Inflammatory macrophage treated with lipopolysaccharide for 4 hours (primary cell): ENCODE data around the gene ATP8B1.
"Not testable (repeated sequence)": the region's sequence is repeated elsewhere in the genome, so short reads cannot be mapped to it uniquely, and the experiment has no call there.

Source experiments
- DNase-seq: peaks from one replicate; pipeline ENCODE4 v3.0.0-alpha.2; 2020

ATP8B1 gene

DNA sequence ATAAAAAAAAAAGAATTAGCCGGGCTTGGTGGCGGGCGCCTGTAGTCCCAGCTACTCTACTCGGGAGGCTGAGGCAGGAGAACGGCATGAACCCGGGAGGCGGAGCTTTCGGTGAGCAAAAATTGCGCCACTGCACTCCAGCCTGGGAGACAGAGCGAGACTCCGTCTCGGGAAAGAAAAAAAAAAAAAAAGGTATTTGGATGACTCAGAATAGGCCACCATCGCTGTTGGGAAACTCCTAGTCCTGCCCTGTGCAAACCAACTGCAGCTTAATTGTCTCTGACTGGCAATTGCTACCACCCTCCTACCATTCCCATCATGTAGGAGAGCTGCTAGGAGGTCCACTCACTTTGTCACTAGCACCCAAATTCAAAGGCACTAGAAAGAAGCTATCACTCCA is 43.5 kb downstream of the ATP8B1 start:
- DNase-seq, result no peak

DNA sequence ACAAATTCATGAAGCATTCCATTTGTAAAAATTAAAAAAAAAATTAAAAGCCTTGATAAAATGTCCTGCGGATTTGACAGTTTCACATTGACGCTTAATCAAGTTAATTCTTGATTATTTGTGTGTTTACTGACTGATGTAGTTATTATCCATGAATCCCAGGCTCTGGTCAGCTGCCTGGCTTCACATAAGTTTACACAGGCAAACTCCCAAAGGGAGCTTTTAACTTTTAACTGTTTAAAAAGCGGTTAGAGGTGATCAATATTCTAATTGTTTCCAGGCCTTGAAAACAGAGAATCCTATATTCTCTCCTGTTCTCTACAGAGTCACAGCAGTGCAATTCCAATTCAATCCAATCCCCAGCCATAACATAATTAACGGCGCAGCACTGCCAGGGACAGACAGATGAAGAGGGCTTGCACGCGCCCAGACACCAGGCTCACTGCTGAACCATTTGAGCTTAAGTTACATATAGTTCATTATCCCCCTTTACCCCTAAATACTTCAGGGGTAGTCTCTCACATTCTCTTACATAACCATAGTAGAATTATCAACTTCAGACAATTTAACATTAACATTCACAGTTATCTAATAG is 47.5 kb downstream of the ATP8B1 start:
- DNase-seq, result no peak

DNA sequence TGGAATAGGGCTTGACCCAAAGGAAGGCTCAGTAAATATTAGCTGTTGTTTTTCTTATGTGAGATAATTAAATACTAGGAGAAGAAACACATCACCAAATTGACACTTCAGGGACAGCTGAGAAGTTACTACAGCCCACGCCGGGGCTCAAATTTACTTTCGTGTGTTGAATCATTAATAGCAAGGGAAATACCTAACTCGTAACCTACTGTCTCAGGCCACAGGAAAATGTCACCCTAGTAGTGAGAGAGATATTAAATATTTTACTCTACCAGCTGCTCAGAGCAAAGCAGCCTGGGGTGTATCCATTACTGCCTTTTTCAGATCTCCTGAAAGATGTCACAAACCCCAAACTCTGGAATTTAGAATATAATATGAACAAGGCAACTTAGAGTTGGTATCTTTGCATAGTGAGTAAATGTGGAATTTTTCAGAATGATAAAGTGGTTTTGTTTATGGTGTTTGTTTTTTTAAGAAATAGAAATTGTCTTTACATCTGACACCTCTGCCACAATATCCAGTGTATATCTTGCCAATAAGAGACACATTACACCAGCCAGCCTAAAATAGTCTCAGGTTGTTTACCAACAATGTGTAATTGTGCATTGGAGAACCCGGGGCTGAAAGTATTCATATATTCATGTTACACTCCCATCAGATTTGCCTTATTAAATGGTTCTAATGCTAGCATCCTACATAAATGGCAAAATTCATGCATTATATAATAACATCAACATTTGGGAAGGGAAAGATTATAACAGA is 48.4 kb downstream of the ATP8B1 start:
- DNase-seq, result no peak

DNA sequence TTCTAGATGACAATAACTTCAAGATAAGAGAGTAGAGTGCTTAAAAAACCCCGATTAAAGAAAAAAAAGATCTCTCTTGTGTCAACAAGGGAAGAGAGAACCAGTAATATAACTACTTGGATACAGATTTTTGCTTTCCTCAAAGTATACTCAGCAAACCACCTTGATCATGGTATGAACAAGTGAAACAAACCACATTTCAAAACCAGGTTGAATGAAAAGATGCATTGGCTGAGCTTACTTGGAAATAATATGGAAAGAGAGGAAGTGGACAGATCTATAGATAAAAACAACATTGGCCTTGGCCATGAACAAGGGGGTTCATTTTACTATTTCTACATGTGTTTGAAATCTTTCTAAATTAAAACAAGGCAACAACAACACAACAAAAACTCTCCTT is 50.1 kb downstream of the ATP8B1 start:
- no peak for DNase-seq

DNA sequence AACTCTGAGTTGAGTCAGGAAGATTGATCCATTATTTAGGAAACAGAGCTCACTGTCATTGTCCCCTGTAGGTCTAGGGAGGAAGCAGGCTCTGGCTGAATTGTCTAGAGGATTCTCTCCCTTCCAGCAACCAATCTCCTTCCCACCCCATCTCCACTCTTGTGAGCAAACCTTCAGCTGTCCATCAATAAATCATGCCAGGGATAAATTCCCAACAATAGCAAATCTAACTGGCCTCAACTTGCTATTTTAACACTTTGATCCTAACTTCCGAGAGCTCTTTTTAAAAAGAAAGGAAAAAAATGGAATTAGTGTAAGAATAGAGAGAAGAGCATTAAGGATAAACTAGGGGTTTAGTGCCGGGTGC is 53.5 kb downstream of the ATP8B1 start:
- DNase-seq, result no peak

DNA sequence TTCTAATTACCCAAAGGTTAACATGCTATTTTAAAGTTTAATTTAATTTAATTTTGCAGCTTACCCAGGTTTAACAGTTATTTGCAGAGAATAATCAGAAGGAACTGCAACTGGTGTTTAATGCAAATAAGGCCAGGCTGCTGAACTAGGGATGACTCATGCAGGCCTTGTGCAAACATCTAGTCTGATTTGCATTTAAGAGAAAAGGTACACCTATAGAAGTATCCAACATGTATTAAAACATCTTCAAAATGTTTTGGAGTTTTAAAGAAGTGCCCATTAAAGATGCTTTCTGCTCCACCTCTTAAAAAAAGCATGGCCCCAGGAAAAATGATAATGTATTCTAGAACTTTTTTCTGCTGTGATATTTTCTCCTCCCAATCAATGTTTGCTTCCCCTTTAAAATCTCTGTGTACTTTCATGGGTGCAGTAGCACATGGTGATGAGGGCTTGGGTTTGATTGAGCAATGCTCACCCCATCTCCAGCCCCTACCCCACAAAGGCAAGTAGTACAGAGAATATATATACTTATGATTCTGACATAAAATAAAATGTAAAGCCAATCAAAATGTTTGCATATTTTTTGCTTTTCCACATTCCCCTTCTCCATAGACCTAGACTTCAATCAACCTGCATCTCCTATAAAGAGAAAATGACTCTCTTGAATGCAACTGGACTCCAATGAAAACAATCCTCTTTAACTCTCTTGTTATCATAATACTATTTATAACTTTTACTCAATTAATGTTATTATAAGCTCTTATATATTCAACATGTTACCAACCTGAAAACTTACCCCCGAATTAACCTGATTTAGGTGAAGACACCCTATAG is 54.1 kb downstream of the ATP8B1 start:
- peak; percentile 77 for DNase-seq

- DNase-seq, result no peak
Observed at GRCh38 chr18:57747809-57748680, 55.1 kb downstream of the ATP8B1 start.

DNA sequence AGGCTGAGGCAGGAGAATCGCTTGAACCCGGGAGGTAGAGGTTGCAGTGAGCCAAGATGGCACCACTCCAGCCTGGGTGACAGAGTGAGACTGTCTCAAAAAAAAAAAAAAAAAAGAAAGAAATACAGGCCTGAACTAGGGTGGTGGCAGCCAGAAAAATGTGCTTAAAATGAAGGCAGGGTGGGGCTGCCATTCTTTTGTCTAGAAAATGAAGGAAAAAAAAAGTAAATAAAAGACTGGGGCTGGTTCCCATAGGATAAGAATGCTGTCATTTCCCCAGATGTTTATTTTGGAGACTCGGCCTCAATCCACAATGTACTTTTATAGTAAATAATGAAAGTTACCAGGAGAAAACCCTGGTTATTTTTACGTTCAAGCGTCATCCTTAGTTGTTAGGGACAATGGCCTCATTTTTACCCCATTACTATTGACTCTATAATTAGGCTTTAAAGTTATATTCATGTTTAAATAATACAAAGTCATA is 58.9 kb downstream of the ATP8B1 start:
- DNase-seq, result no peak

GRCh38 chr18:57743008-57743407 is 60.1 kb downstream of the ATP8B1 start:
- no peak for DNase-seq

GRCh38 chr18:57741273-57741672 is 61.8 kb downstream of the ATP8B1 start:
- no peak for DNase-seq

DNA sequence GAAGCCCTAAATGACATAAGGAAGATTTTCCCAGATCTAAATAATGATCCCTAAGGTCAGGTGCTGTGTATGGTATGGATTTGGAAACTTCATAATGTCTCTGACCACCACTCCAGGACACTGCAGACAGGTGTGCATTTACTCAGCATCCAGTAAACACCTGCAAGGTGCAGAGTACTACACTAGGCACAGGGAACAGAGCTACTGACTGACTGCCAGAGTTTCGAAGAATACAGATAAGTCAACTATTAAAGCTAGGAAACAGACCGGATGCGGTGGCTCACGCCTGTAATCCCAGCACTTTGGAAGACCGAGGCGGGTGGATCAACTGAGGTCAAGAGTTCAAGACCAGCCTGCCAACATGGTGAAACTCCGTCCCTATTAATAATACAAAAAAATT is 65.0 kb downstream of the ATP8B1 start:
- no peak for DNase-seq

DNA sequence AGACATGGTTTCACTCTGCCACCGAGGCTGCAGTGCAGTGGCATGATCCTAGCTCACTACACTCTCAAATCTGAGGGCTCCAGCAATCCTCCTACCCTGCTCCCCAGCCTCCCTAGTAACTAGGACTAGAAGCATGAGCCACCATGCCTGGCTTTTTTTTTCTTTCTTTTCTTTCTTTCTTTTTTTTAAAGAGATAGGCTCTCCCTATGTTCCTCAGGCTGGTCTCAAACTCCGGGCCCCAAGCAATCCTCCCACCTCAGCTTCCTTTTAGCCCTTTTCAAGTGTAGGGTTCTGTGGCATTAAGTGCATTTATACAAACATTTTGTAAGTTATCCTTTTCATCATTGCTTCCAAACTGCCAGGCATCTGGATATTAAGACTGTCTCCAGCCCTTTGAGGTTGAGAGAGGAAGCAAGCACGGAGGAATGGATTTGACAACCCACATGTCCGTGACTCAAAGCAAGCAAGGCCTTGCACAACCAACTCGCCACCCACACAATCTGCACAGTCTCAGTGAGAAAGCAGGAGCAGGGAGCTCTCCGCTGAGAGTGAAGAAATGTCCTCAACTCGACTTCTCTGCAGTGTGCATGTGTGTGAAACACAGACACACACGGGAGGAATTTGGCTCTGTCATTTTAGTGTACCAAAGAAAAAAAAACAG is 65.6 kb downstream of the ATP8B1 start:
- DNase-seq, result peak; percentile 98

DNA sequence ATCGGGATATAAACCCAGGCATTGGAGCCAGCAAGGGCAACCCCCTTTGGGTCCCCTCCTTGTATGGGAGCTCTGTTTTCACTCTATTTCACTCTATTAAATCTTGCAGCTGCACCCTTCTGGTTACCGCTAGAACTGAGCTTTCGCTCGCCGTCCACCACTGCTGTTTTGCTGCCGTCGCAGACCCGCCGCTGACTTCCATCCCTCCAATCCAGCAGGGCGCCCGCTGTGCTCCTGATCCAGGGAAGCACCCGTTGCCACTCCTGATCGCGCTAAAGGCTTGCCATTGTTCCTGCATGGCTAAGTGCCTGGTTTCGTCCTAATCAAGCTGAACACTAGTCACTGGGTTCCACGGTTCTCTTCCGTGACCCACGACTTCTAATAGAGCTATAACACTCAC is 68.1 kb downstream of the ATP8B1 start:
- not testable (repeated sequence) for DNase-seq

GRCh38 chr18:57733861-57734260 is 69.3 kb downstream of the ATP8B1 start:
- no peak for DNase-seq

- DNase-seq, result no peak
Observed at GRCh38 chr18:57730146-57730545, 73.0 kb downstream of the ATP8B1 start.

- peak; percentile 78 for DNase-seq
Observed at GRCh38 chr18:57728941-57729511, 74.1 kb downstream of the ATP8B1 start.

GRCh38 chr18:57727952-57728807 is 74.9 kb downstream of the ATP8B1 start:
- peak; percentile 48 for DNase-seq

GRCh38 chr18:57719211-57719935 is 83.7 kb downstream of the ATP8B1 start:
- DNase-seq, result not testable (repeated sequence)

DNA sequence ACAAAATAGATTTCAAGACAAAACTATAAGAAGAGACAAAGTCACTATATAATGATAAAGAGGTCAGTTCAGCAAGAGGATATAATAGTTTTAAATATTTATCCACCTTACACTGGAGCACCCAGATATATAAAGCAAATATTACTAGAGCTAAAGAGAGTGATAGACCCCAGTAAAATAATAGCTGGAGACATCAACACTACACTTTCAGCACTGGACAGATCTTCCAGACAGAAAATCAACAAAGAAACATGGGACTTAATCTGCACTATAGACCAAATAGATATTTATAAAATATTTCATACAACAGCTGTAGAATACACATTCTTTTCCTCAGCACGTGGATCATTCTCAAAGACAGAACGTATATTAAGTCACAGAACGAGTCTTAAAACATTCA is 86.6 kb downstream of the ATP8B1 start:
- DNase-seq, result no peak

- DNase-seq, result no peak
Observed at GRCh38 chr18:57715671-57716070, 87.4 kb downstream of the ATP8B1 start.
